Measurements from ENCODE around the gene SLC5A3.

The SLC5A3 gene

DNA sequence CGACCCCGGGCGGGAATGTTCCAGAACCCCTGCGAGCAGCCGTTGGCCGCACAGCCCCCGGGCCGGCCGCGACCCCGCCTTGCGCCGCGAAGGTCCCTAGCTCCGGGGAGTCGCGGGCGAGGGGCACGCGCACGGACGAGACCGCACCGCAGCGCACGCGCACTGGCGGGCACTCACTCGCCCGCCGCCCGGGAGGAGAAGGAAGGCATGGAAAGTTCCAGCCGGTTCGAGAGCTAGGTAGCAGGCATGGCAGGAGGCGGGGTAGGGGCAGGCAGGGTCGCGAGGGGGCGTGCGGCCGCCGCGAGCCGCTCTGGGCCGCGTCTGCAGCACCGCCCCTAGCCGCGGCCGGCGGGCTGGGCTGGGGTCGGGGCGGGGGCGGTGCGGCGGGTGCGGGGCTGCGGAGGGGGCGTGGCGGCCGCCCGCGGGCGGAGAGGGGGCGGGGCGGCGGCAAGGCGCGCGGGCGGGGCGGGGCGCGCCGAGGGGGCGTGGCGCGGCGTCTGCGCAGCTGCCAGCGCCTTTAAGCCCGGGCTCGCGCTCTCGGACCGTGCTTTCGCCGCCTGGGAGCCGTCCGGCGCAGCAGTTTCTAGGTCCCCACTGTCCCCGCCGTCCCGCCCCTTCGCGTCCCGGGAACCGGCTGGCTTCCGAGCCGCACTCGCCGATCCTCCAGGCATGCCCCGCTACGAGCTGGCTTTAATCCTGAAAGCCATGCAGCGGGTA lies at the start of gene SLC5A3, which contains the start of gene MRPS6:
SLC5A3 (plus strand) TSS at position 547 of the 717 bp plus-strand sequence. CDS start 21,621 bp downstream, outside the sequence.
MRPS6 (plus strand) TSS at position 547 of the 717 bp plus-strand sequence; CDS start at position 670, 123 bp downstream.
- DNase-seq (ENCODE audit: low read depth), result peak; percentile 62

GRCh38 chr21:34023691-34024373 lies 49.5 kb upstream of the SLC5A3 start:
- no peak for DNase-seq (ENCODE audit: low read depth)

DNA sequence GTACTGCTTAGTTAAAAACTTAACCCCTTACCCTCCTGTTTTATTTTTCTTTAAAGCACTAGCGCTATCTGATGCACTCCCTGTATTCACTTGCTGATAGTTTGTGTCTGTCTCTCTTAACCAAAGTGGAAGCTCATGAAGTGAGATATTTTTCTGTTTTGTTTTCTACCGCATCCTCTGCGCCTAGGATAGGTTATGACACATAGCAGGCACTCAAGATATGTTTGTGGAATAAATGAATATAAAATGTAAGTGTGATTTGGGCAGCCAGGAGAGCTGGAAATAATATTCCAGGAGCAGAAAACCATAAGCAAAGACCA lies 49.0 kb upstream of the SLC5A3 start:
- DNase-seq (ENCODE audit: low read depth), result no peak

DNA sequence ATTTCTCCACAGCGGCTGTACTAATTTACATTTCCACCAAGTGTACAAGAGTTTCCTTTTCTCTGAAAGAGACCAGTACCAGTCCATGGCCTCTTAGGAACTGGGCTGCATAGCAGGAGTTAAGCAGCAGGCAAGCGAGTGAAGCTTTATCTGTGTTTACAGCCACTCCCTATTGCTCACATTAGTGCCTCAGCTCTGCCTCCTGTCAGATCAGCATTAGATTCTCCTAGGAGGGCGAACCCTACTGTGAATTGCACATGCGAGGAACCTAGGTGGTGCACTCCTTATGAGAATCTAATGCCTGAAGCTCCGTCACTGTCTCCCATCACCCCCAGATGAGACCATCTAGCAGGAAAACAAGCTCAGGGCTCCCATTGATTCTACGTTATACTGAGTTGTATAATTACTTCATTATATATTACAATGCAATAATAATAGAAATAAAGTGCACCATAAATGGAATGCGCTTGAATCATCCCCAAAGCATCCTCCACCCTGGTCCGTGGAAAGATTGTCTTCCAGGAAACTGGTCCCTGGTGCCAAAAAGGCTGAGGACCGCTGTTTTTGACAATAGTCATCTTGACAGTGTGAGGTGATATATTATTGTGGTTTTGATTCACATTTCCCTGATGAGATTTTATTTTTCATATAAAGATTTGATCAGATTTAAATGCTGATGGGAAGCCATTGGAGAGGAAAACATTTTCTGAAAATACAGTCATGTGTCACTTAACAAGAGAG lies 45.5 kb upstream of the SLC5A3 start:
- DNase-seq (ENCODE audit: low read depth), result no peak

GRCh38 chr21:34029743-34030528 lies 43.4 kb upstream of the SLC5A3 start:
- DNase-seq (ENCODE audit: low read depth), result peak; percentile 6

GRCh38 chr21:34031835-34032370 lies 41.5 kb upstream of the SLC5A3 start:
- no peak for DNase-seq (ENCODE audit: low read depth)

- DNase-seq (ENCODE audit: low read depth), result no peak
Measured at GRCh38 chr21:34034369-34035014, 38.9 kb upstream of the SLC5A3 start.

GRCh38 chr21:34035619-34036354 lies 37.6 kb upstream of the SLC5A3 start:
- DNase-seq (ENCODE audit: low read depth), result no peak

- DNase-seq (ENCODE audit: low read depth), result no peak
Measured at GRCh38 chr21:34037009-34037795, 36.2 kb upstream of the SLC5A3 start.

DNA sequence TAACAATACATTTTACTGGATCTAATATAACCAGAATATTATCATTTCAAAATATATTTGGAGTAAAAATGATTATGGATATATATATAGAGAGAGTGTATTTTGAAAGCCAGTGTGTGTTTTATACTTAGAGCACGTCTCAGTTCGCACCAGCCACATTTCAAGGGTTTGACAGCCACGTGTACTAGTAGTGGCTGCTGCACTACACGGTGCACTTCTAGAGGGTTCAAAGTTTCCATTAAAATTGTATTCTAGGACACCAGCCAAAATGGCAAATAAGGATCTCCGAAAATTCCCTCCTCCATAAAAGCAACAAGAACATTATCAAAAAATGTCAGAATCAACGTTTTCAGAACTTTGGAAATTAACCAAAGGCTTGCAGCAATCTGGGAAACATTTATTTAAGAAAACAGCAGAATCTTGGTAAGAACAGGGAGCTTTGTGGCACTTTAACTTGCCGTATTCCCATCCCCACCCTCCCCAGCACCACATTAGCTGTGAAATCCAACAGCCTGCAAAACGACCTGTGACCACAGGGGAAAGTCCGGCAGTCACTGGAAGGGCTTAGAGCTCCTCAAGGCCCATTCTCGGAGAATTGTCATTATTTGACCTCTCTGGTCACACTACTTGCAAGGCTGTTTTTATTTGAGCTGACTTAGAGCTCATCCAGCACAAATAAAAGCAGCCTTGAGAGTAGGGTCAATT lies 33.5 kb upstream of the SLC5A3 start:
- DNase-seq (ENCODE audit: low read depth), result no peak

GRCh38 chr21:34042735-34043134 lies 30.6 kb upstream of the SLC5A3 start:
- DNase-seq (ENCODE audit: low read depth), result no peak

DNA sequence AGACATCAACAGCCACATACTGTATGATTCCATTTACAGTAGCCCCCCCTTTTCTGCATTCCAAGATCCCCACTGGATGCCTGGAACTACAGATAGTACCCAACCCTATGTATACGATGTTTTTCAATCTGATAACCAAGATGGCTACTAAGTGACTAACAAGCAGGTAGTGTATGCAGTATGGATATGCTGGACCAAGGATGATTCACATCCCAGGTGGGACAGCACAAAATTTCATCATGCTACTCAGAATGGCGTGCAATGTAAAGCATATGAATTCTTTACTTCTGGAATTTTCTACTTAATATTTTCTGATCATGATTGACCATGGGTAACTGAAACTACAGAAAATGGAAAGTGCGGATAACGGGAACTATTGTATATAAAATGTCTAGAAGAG lies 30.0 kb upstream of the SLC5A3 start:
- no peak for DNase-seq (ENCODE audit: low read depth)

DNA sequence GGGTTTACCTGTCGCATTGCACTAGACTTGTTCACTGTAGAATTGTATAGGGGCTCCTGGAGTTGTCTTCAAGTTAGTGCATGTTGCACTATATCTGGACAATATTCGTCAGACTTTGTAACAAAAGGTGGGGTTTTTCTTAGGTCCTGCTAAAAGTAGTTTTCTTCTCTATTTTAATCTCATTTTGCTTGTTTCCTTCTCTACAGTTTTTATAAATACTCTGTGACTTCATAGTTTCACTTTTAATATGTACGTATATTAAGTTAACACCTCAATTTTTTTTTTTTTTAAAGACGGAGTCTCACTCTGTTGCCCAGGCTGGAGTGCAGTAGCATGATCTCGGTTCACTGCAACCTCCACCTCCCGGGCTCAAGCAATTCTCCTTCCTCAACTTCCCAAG lies 26.5 kb upstream of the SLC5A3 start:
- no peak for DNase-seq (ENCODE audit: low read depth)

DNA sequence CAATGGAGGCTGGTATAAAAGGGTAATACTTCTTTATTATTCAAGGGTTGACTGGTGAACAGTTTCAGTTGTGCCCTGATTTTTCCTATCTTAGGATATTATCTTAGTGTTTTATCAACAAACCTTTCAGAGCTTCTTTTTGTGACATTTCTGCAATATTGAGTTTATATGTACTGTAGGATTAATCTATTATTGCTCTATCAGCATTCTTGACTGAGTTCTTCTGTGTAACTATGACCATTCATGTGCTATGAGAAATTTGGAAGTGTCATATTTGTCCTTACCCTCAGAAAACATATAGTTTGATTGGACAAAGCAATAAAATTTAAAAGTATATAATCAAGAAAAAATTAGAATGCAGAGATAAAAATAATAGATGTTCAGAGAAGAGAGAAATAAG lies 25.5 kb upstream of the SLC5A3 start:
- no peak for DNase-seq (ENCODE audit: low read depth)

GRCh38 chr21:34052171-34052570 lies 21.2 kb upstream of the SLC5A3 start:
- DNase-seq (ENCODE audit: low read depth), result no peak

DNA sequence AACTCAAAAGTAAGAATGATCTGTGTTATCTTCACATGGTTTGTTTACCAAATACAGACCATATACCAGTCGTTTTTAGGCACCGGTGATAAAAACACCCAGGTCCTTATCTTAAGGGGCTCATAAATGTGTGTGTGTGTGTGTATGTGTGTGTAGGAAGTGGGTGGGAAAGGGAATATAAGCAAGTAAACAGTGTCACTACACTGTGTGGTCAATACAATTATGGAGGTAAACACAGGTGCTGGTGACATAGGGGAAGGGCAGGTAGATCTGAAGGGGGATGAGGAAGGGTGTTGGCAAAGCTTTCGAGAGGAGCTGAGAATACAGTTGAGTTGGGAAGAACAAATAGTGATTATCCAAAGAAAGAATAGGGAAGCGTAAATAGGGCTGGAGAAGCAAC lies 19.1 kb upstream of the SLC5A3 start:
- no peak for DNase-seq (ENCODE audit: low read depth)

- no peak for DNase-seq (ENCODE audit: low read depth)
Measured at GRCh38 chr21:34055615-34056014, 17.8 kb upstream of the SLC5A3 start.

DNA sequence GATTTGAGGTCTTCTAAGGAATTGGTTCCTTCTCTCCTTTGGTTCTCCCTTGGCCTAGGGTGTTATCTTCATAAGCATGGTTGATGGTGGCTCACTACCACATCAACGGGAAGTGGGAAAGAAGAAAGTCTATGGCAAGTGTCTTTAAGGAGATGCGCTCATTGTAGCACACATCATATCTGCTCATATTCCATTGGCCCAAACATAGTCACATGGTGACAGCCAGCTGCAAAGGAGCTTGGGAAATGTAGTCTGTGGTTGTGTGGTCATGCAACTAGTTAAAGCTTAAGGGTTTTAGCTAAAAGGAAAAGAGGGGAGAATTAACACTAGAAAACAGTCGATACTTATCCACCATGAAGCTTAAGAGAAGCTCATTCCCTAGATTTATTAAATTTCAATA lies 11.4 kb upstream of the SLC5A3 start:
- no peak for DNase-seq (ENCODE audit: low read depth)

DNA sequence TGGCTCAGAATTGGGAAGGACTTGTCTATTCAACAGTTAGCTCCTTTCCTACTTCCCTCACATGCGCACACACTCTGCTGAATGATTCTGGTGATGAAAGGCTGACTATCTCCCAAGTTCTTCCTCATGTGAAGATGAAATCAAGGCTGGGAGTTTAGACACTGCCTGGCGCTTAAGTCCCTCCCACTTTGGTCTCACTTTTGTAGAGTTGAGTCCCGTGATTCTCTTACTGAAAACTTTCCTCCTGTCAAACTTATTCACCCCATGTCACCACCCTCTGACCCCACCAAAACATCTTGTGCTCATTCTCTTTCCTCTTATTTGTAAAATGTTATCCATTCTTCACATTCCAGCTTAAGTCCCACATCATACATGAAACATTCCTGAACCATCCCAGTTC lies 8.4 kb upstream of the SLC5A3 start:
- DNase-seq (ENCODE audit: low read depth), result no peak

Data from activated T-helper 1 cell treated with Interleukin-2 at 50 U/mL for 16 hours (primary cell).